Activated CD4-positive, alpha-beta T cell treated with anti-CD3 and anti-CD28 coated beads, Interleukin-2, amount 50 U/mL, for 16 hours (primary cell): ENCODE data around the gene ALDH5A1.

Source experiments
- DNase-seq: peaks from one replicate; pipeline ENCODE4 v3.0.0-alpha.2; 2020

ALDH5A1 gene

GRCh38 chr6:24494821-24495795 is at the start of gene ALDH5A1:
ALDH5A1 (plus strand) TSS chr6:24494969; CDS start chr6:24494997, 28 bp downstream.
- DNase-seq: peak; percentile 70

- DNase-seq: no peak
Measured at GRCh38 chr6:24445704-24446103, 49.1 kb upstream of the ALDH5A1 start.

- no peak for DNase-seq
Measured at GRCh38 chr6:24446670-24447069, 48.1 kb upstream of the ALDH5A1 start.

GRCh38 chr6:24448396-24448795 is 46.4 kb upstream of the ALDH5A1 start:
- DNase-seq: no peak

- no peak for DNase-seq
Measured at GRCh38 chr6:24448828-24449525, 45.8 kb upstream of the ALDH5A1 start.

GRCh38 chr6:24451581-24452388 is 43.0 kb upstream of the ALDH5A1 start:
- no peak for DNase-seq

GRCh38 chr6:24453921-24454320 is 40.8 kb upstream of the ALDH5A1 start:
- no peak for DNase-seq

GRCh38 chr6:24454452-24454851 is 40.3 kb upstream of the ALDH5A1 start:
- no peak for DNase-seq

GRCh38 chr6:24455061-24455460 is 39.7 kb upstream of the ALDH5A1 start:
- no peak for DNase-seq

GRCh38 chr6:24458134-24458533 is 36.6 kb upstream of the ALDH5A1 start:
- DNase-seq: no peak

- no peak for DNase-seq
Measured at GRCh38 chr6:24458941-24459340, 35.8 kb upstream of the ALDH5A1 start.

- no peak for DNase-seq
Measured at GRCh38 chr6:24460966-24461365, 33.8 kb upstream of the ALDH5A1 start.

GRCh38 chr6:24464253-24465038 is 30.3 kb upstream of the ALDH5A1 start:
- DNase-seq: no peak

- DNase-seq: no peak
Measured at GRCh38 chr6:24469811-24470210, 25.0 kb upstream of the ALDH5A1 start.

- no peak for DNase-seq
Measured at GRCh38 chr6:24472181-24472580, 22.6 kb upstream of the ALDH5A1 start.

- DNase-seq: no peak
Measured at GRCh38 chr6:24476631-24477030, 18.1 kb upstream of the ALDH5A1 start.

GRCh38 chr6:24477070-24477469 is 17.7 kb upstream of the ALDH5A1 start:
- no peak for DNase-seq

- DNase-seq: no peak
Measured at GRCh38 chr6:24478903-24479302, 15.9 kb upstream of the ALDH5A1 start.

- no peak for DNase-seq
Measured at GRCh38 chr6:24480705-24481104, 14.1 kb upstream of the ALDH5A1 start.

- DNase-seq: no peak
Measured at GRCh38 chr6:24481449-24481848, 13.3 kb upstream of the ALDH5A1 start.

GRCh38 chr6:24484657-24485323 is 10.0 kb upstream of the ALDH5A1 start:
- DNase-seq: no peak

- peak; percentile 12 for DNase-seq
Measured at GRCh38 chr6:24486065-24486464, 8.7 kb upstream of the ALDH5A1 start.
